Astrocyte (in vitro differentiated cells and primary cell): Measurements from ENCODE around the gene LIPE. TPM values are rescaled to one million over a fixed set of nuclear protein-coding genes. Genes with fewer than 3 reads are reported as not detected.
A peak's percentile ranks its signal among the peaks of the same experiment; 100 is the strongest.

Experiments used
- DNase-seq: peaks from one replicate; pipeline ENCODE4 v3.0.0-alpha.2; 2010; ENCODE audit warnings: low read depth
- FAIRE-seq: peaks from 2 replicates; lab custom pipeline; 2011; peaks lifted over from hg19 to GRCh38; lab: Jason Lieb, UNC
- H2AFZ ChIP-seq: 2 replicates; pipeline ENCODE4 v1.6.0; 2012; ENCODE audit warnings: low read depth, low read length, inconsistent platforms
- H3K27ac ChIP-seq: 2 replicates; pipeline ENCODE4 v1.5.1; 2011; ENCODE audit warnings: low read depth, low read length, inconsistent platforms
- H3K27me3 ChIP-seq: 2 replicates; pipeline ENCODE4 v1.6.0; 2011; ENCODE audit warnings: low read length, inconsistent platforms; ENCODE audit not compliant: insufficient read depth
- H3K36me3 ChIP-seq: 2 replicates; pipeline ENCODE4 v1.5.1; 2011; ENCODE audit warnings: low read length, inconsistent platforms; ENCODE audit not compliant: insufficient read depth
- H3K4me1 ChIP-seq: 2 replicates; pipeline ENCODE4 v1.5.1; 2011; ENCODE audit warnings: low read length, inconsistent platforms; ENCODE audit not compliant: insufficient read depth
- H3K4me2 ChIP-seq: 2 replicates; pipeline ENCODE4 v1.6.0; 2012; ENCODE audit warnings: low read length, inconsistent platforms
- H3K4me3 ChIP-seq: 2 replicates; pipeline ENCODE4 v1.5.1; 2011; ENCODE audit warnings: low read depth, mild to moderate bottlenecking, low read length, inconsistent platforms; ENCODE audit not compliant: insufficient read depth
- H3K79me2 ChIP-seq: 2 replicates; pipeline ENCODE4 v1.6.0; 2012; ENCODE audit warnings: mild to moderate bottlenecking, low read length, inconsistent platforms; ENCODE audit not compliant: insufficient read depth
- H3K9ac ChIP-seq: 2 replicates; pipeline ENCODE4 v1.6.0; 2012; ENCODE audit warnings: mild to moderate bottlenecking, low read length, inconsistent platforms
- H3K9me3 ChIP-seq: 2 replicates; pipeline ENCODE4 v1.5.1; 2012; ENCODE audit warnings: low read depth, mild to moderate bottlenecking, low read length, inconsistent platforms; ENCODE audit not compliant: insufficient read depth
- H4K20me1 ChIP-seq: 2 replicates; pipeline ENCODE4 v1.6.0; 2012; ENCODE audit warnings: low read length, inconsistent platforms; ENCODE audit not compliant: insufficient read depth
- H3K27ac Mint-ChIP-seq: one replicate; pipeline ENCODE4 v1.8.0; 2021; ENCODE audit warnings: mild to moderate bottlenecking, mixed read lengths; ENCODE audit not compliant: unreplicated experiment
- H3K27me3 Mint-ChIP-seq: one replicate; pipeline ENCODE4 v1.8.0; 2021; ENCODE audit warnings: low read depth, mixed read lengths; ENCODE audit not compliant: unreplicated experiment
- H3K36me3 Mint-ChIP-seq: one replicate; pipeline ENCODE4 v1.8.0; 2021; ENCODE audit warnings: low read depth, mixed read lengths; ENCODE audit not compliant: unreplicated experiment
- H3K4me1 Mint-ChIP-seq: one replicate; pipeline ENCODE4 v1.8.0; 2021; ENCODE audit warnings: low read depth, mixed read lengths; ENCODE audit not compliant: unreplicated experiment
- H3K4me3 Mint-ChIP-seq: one replicate; pipeline ENCODE4 v1.8.0; 2021; ENCODE audit warnings: mild to moderate bottlenecking, moderate library complexity, mixed read lengths; ENCODE audit not compliant: unreplicated experiment
- H3K9me3 Mint-ChIP-seq: one replicate; pipeline ENCODE4 v1.8.0; 2021; ENCODE audit warnings: mild to moderate bottlenecking, mixed read lengths; ENCODE audit not compliant: unreplicated experiment
- EZH2 ChIP-seq: IDR thresholded peaks from 2 replicates; pipeline ENCODE4 v1.6.1; 2012; ENCODE audit warnings: mild to moderate bottlenecking, low read length, inconsistent platforms; ENCODE audit not compliant: insufficient read depth
- total RNA-seq: library from RNA; stranded (reverse); gene quantifications from 2 replicates; pipeline ENCODE4 v1.2.1, GENCODE V29; 2021
- TF ChIP-seq, protein P1 (sequence below): IDR thresholded peaks from 2 replicates; pipeline ENCODE4 v1.5.1; 2011; ENCODE audit warnings: low read depth, mild to moderate bottlenecking, inconsistent platforms, low read length, moderate library complexity; ENCODE audit not compliant: insufficient read depth

LIPE gene
- total RNA-seq, 1 donor from 2014 or later = 2.0 TPM

GRCh38 chr19:42468273-42468796, 41.1 kb upstream of the LIPE start:
- Histone ChIP-seq H3K27ac (no peak overlapping the region), H3K79me2 (no peaks in the 10 kb centered on the region), H3K4me1 (no peaks in the 10 kb centered on the region), H4K20me1 (no peaks in the 10 kb centered on the region), H3K9ac (no peak overlapping the region), H3K4me3 (no peak overlapping the region), H3K36me3 (no peaks in the 10 kb centered on the region), H2AFZ (peak overlapping the region; percentile 16), H3K9me3 (no peaks in the 10 kb centered on the region), H3K4me2 (no peak overlapping the region), H3K27me3 (peaks cover 2% of the 10 kb centered on the region)
- H3K9me3 Mint-ChIP-seq = no peaks in the 10 kb centered on the region
- H3K4me3 Mint-ChIP-seq = no peak overlapping the region
- DNase-seq (peak; percentile 44), FAIRE-seq (no peak)
- peaks cover 9% of the 10 kb centered on the region for H3K4me1 Mint-ChIP-seq
- TF ChIP-seq EZH2 = no peak
- TF ChIP-seq, protein P1, sequence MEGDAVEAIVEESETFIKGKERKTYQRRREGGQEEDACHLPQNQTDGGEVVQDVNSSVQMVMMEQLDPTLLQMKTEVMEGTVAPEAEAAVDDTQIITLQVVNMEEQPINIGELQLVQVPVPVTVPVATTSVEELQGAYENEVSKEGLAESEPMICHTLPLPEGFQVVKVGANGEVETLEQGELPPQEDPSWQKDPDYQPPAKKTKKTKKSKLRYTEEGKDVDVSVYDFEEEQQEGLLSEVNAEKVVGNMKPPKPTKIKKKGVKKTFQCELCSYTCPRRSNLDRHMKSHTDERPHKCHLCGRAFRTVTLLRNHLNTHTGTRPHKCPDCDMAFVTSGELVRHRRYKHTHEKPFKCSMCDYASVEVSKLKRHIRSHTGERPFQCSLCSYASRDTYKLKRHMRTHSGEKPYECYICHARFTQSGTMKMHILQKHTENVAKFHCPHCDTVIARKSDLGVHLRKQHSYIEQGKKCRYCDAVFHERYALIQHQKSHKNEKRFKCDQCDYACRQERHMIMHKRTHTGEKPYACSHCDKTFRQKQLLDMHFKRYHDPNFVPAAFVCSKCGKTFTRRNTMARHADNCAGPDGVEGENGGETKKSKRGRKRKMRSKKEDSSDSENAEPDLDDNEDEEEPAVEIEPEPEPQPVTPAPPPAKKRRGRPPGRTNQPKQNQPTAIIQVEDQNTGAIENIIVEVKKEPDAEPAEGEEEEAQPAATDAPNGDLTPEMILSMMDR = no peak
- H3K27me3 Mint-ChIP-seq = peaks cover 9% of the 10 kb centered on the region
- H3K36me3 Mint-ChIP-seq = no peaks in the 10 kb centered on the region
- H3K27ac Mint-ChIP-seq = no peak overlapping the region

GRCh38 chr19:42467183-42467760, 40.1 kb upstream of the LIPE start:
- Histone ChIP-seq H2AFZ (no peak overlapping the region), H3K4me2 (no peak overlapping the region), H3K4me3 (no peak overlapping the region), H3K27ac (no peak overlapping the region), H3K79me2 (no peaks in the 10 kb centered on the region), H3K9ac (no peak overlapping the region), H3K9me3 (no peaks in the 10 kb centered on the region), H3K36me3 (no peaks in the 10 kb centered on the region), H4K20me1 (no peaks in the 10 kb centered on the region), H3K27me3 (no peaks in the 10 kb centered on the region), H3K4me1 (no peaks in the 10 kb centered on the region)
- H3K4me3 Mint-ChIP-seq = no peak overlapping the region
- peaks cover 2% of the 10 kb centered on the region for H3K36me3 Mint-ChIP-seq
- no peaks in the 10 kb centered on the region for H3K9me3 Mint-ChIP-seq
- FAIRE-seq (peak; percentile 47), DNase-seq (no peak)
- H3K27me3 Mint-ChIP-seq = peaks cover 11% of the 10 kb centered on the region
- TF ChIP-seq, protein P1 = no peak
- TF ChIP-seq EZH2 = no peak
- peaks cover 9% of the 10 kb centered on the region for H3K4me1 Mint-ChIP-seq
- H3K27ac Mint-ChIP-seq = no peak overlapping the region

GRCh38 chr19:42466521-42467182, 39.5 kb upstream of the LIPE start:
- Histone ChIP-seq H3K27me3 (no peaks in the 10 kb centered on the region), H3K4me3 (no peak overlapping the region), H4K20me1 (no peaks in the 10 kb centered on the region), H3K4me1 (no peaks in the 10 kb centered on the region), H3K79me2 (no peaks in the 10 kb centered on the region), H3K36me3 (no peaks in the 10 kb centered on the region), H3K9ac (no peak overlapping the region), H2AFZ (no peak overlapping the region), H3K4me2 (no peak overlapping the region), H3K27ac (no peak overlapping the region), H3K9me3 (no peaks in the 10 kb centered on the region)
- Mint-ChIP-seq H3K36me3 (peaks cover 2% of the 10 kb centered on the region), H3K9me3 (no peaks in the 10 kb centered on the region), H3K27ac (no peak overlapping the region), H3K4me3 (no peak overlapping the region), H3K4me1 (peaks cover 9% of the 10 kb centered on the region), H3K27me3 (peaks cover 11% of the 10 kb centered on the region)
- no peak for FAIRE-seq
- no peak for DNase-seq
- no peak for TF ChIP-seq EZH2
- TF ChIP-seq, protein P1 = no peak
